ENCODE results near the gene TRIM36.
A peak's percentile ranks its signal among the peaks of the same experiment; 100 is the strongest.

The TRIM36 gene

DNA sequence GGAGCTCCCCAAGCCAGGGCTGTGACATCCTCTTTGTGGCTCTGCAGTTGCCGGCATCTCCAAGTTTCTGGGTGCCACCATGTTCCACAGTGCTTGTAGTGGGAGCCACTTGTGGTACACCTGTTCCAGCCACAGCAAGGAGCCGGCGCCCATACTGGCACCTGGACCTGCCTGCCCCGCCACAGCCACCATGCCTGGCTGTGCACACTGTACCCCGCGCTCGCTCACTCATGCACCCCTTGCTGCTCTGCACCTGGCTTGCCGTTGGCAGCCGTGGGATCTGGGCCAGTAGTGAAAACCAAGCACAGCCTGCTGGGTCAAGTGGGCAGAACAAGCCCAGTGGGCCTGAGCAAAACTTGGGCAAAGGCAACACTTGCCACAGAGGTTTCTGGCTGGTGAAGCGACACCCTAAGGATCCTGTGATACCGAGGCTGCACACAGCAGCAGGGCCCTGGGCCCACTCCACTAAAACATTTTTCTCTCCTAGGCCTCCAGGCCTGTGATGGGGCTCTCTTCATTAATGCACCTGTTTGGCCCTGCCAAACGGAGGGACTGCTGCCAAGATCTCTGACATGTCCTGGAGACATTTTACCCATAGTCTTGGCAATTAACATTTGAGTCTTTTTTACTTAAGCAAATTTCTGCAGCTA lies 2.8 kb downstream of the TRIM36 start:
- no peak for DNase-seq (ENCODE audit: low read depth)

GRCh38 chr5:115165790-115166189 lies 3.9 kb downstream of the TRIM36 start:
- DNase-seq (ENCODE audit: low read depth) = no peak

- no peak for DNase-seq (ENCODE audit: low read depth)
Measured at GRCh38 chr5:115160975-115161475, 8.7 kb downstream of the TRIM36 start.

- DNase-seq (ENCODE audit: low read depth) = no peak
Measured at GRCh38 chr5:115151208-115151805, 18.4 kb downstream of the TRIM36 start.

- no peak for DNase-seq (ENCODE audit: low read depth)
Measured at GRCh38 chr5:115150512-115150911, 19.2 kb downstream of the TRIM36 start.

DNA sequence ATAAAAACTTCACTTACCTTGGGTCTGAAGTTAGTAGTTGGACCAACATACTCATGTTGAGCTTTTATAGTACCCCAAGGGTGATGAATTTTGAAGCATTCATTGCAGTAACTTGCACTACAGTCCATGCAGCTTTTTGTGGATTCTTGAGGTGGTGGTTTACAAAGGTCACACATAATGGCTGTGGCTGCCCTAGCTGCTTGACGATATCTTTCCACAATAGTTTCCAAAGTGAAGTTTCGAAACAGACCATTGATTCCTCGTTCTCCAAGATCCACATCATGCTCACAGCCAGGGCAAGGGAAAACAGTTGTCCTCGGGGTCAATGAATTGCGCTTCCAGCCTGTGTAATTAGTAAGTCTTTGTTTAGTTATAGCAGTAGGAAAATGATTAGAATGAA lies 22.7 kb downstream of the TRIM36 start:
- no peak for DNase-seq (ENCODE audit: low read depth)

- DNase-seq (ENCODE audit: low read depth) = no peak
Measured at GRCh38 chr5:115136294-115136693, 33.4 kb downstream of the TRIM36 start.

GRCh38 chr5:115132465-115132864 lies 37.2 kb downstream of the TRIM36 start:
- DNase-seq (ENCODE audit: low read depth) = no peak

DNA sequence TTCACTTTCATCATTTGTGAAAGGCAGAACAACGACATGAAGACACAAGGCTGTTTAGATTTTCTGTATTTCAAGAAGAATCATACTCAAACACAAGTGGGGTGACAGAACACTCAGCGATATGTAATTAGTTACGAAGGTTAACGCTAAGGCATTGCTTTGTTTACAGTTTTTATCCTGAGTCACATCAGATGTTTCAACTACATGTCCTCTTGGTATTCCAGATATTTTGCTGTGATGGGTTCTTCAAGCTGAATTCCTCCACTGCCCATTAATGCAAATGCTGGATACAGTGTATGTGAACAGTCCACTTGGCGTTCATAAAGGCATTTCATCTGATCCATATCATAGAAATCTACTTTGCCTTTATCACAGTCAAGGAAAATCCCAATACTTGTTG lies 43.4 kb downstream of the TRIM36 start:
- DNase-seq (ENCODE audit: low read depth) = no peak

DNA sequence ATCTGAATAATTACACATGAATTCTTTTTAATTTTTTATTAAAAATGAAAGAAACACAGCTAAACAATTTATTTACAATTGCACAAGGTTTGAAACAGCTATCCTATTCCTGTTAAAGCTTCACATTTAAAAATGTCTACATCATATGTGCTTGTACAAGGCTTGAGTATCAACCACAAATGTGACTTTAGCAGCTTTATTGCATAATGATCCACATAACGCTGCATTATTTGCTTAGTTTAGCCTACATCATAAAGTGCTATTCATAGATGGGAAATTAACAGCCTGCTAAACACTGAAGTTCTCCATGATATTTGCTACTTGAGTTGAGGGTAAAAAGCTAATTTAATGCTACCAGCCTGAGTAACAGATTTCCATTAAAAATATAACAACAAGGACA lies 45.0 kb downstream of the TRIM36 start:
- DNase-seq (ENCODE audit: low read depth) = no peak

DNA sequence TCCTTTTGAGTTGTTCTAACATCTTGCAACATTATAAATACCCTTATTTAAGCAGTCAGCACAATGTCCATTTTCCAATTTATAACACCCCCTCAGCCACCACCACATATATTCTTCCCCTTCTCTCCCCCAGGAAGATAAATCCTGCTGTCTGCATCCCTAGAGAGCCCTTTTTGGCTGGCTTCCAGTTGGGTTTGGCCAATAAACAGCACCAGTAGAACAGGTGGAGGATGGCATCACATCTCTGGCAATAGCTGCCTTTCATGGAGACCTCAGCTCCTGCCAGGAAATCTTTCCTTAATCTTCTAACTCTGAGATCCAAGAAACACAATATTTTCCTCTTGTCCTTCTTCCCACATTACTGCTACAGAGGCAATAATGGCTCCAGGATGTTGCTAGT lies 53.7 kb downstream of the TRIM36 start:
- DNase-seq (ENCODE audit: low read depth) = no peak

DNA sequence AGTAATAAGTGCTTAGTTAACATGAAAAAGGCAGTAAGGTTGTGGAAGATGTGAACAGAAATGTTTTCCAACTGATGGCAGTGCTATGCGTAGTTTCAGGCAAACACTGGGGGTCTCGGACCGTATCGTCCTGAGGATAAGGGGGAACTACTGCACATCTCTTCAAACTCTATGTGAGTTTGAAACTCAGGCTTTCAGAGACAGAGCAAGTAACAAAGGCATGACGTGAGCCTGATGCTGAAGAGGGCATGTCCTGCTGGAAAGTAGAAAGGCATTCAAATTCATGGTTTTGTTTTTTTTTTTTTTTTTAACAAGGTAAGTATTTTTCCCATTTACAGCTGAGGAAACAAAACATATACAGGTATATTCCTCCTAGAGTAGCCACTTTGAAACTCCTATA lies 59.9 kb downstream of the TRIM36 start:
- DNase-seq (ENCODE audit: low read depth) = no peak

DNA sequence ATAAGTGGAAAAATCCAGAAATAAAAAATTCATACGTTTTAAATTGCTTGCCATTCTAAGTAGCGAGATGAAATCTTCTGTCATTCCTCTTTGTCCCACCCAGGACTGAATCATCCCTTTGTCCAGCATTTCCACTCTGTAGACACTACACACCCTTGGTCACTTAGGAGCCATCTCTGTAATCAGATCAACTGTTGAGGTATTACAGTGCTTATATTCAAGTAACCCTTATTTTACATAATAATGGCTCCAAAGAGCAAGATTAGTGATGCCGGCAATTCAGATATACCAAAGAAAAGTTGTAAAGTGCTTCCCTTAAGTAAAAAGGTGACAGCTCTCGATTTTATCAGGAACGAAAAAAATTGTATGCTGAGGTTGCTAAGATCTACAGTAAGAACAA lies 60.4 kb downstream of the TRIM36 start:
- no peak for DNase-seq (ENCODE audit: low read depth)

DNA sequence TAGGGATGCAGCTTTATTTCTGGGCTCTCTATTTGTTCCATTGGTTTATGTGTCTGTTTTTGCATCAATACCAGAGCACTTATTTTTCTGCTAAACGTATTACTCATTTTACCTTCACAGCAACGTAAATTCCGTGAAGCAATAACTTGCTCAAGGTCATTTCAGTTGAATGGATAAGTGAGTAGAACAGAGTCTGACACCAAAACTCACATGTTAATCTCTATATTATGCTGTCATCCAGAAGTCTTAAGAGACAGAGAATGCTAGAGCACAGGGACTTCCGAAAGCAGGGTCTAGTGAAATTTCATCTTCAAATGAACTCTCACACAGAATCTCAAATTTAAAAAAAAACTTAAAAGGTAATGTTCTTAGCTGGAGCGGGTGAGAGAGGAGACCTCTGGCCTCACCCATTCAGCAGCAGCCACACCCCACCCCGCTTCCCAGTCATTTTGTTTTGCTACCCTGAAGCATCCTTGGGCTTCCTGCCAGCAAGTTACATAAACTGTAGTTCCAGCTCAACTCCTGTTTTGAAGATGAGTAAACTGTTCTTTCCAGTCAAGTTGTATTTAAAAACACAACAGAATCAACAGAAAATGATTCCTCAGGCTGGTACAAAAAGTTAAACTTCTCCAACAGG lies 69.3 kb downstream of the TRIM36 start:
- no peak for DNase-seq (ENCODE audit: low read depth)

- DNase-seq (ENCODE audit: low read depth) = peak; percentile 2
Measured at GRCh38 chr5:115098041-115098702, 71.5 kb downstream of the TRIM36 start.

GRCh38 chr5:115097236-115097635 lies 72.5 kb downstream of the TRIM36 start:
- DNase-seq (ENCODE audit: low read depth) = no peak

DNA sequence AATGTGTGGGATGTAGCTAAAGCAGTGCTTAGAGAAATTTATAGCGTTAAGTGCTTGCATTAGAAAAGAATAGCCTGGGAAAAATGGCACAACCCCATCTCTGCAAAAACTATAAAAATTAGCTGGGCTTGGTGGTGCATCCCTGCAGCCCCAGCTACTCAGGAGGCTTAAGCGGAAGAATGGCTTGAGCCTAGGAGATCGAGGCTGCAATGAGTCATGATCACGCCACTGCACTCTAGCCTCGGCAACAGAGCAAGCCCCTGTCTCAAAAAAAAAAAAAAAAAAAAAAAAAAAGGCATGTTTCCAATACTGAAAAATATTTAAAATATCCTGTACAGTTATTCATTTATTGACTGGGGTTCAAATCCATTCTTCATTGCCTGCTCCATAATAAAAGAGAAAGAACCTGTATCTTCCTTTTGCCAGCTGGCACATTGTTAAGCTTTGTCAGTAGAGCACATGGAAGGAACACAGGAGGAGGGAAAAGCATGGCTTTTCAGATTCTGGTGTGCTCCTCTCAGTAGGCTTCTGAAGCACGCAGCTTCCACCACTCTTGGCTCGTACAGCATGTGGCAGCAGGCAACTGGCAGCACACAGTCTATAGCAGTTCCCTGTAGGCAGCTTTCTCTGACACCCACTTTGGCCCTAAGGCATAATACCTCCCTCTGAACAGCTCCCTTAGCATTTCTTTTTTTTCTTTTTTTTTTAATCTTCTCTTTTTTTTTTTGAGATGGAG lies 73.5 kb downstream of the TRIM36 start:
- no peak for DNase-seq (ENCODE audit: low read depth)

- DNase-seq (ENCODE audit: low read depth) = no peak
Measured at GRCh38 chr5:115087951-115088350, 81.8 kb downstream of the TRIM36 start.

GRCh38 chr5:115086473-115086872 lies 83.2 kb downstream of the TRIM36 start:
- no peak for DNase-seq (ENCODE audit: low read depth)

- DNase-seq (ENCODE audit: low read depth) = no peak
Measured at GRCh38 chr5:115084246-115084793, 85.4 kb downstream of the TRIM36 start.

DNA sequence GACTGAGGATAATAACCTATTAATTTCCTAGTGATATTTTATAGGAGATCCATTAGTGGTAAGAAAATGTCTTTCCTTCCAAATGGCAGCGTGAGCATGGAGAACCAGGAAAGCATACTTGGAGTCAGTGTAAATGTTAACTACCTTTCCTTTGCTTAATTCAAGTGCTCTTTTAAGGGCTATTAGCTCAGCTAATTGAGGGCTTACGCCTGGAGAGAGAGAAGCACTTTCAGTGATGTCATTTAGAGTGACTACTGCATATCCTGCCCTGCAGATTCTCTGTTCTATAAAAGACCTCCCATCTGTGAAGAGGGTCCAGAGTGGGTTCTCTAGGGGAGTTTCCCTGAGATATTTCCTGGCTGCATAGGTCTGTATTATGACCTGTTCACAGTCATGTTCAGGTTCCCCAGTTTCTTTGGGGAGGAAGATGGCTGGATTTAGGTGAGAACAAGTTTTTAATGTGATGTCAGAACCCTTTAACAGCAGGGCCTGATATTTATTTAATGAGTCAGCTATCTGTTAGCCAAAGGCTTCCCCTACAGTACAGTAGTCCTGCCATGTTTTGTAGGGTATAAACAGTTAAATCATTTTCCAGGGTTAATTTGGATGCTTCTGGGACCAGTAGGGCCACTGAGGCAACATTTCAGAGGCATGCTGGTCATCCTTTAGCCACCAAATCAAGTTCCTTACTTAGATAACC lies 89.6 kb downstream of the TRIM36 start:
- DNase-seq (ENCODE audit: low read depth) = no peak

All from T follicular helper cell (primary cell).